ENCODE data around the gene TPCN2.

GRCh38 chr11:69148806-69149205, 100.1 kb downstream of the TPCN2 start:
- no peak for TF ChIP-seq POLR2AphosphoS5 (IDR thresholded peaks at IDR 0.05; ENCODE audit: low read depth, low read length)
- TF ChIP-seq TAF1 (IDR thresholded peaks at IDR 0.05; ENCODE audit: borderline replicate concordance, insufficient read depth, low read length): no peak
- TF ChIP-seq SIN3A (IDR thresholded peaks at IDR 0.05; ENCODE audit: borderline replicate concordance, insufficient read depth, low read length): no peak

Measured in PFSK-1 (cell line).